ENCODE data around the gene DOCK11. TPM values are rescaled to one million over a fixed set of nuclear protein-coding genes. Genes with fewer than 3 reads are reported as not detected.

DOCK11 gene
- polyA plus RNA-seq, 1 donor from 2014 or later = 37.2 TPM

DNA sequence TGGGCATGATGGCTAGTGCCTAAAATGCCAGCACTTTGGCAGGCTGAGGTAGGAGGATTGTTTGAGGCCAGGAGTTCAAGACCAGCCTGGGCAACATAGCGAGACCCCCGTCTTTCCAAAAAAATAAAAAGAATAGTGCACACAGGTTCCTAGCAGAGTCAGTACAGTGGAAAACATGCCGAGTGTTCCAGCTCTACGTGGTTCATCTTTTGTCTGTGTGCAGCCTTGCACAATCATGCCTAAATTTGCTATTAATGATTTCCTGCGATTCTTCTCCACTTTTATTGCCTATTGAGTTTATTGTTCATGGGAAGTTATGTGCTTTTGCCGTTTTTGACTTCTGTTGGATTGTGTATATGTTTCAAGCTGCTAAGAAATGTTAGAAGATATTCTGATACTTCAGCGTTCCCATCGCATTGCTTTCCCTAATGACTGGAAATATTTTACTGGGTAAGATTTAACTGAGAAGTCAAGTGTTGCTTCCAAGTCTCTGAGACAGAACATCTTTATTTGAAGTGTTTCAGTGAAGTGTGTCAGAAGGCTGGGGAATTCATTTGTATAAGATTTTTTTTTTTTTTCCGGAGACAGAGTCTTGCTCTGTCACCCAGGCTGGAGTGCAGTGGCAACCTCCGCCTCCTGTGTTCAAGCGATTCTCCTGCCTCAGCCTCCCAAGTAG, 11.3 kb downstream of the DOCK11 start:
- no peaks in the 10 kb centered on the region for H3K9me2 ChIP-seq (ENCODE audit: insufficient read depth, low read length)
- H3K27ac ChIP-seq (ENCODE audit: low read length) = no peak overlapping the region
- H3K4me2 ChIP-seq (ENCODE audit: low read length) = no peak overlapping the region
- H3K27me3 ChIP-seq (ENCODE audit: insufficient read depth, low read depth, low read length) = no peaks in the 10 kb centered on the region
- TF ChIP-seq SMC3 (conservative IDR thresholded peaks at IDR 0.05; ENCODE audit: poor library complexity) (no peak), POLR2AphosphoS5 (IDR thresholded peaks at IDR 0.05) (no peak), MXI1 (conservative IDR thresholded peaks at IDR 0.05; ENCODE audit: poor library complexity, severe bottlenecking) (no peak)
- TF ChIP-seq, protein P1, sequence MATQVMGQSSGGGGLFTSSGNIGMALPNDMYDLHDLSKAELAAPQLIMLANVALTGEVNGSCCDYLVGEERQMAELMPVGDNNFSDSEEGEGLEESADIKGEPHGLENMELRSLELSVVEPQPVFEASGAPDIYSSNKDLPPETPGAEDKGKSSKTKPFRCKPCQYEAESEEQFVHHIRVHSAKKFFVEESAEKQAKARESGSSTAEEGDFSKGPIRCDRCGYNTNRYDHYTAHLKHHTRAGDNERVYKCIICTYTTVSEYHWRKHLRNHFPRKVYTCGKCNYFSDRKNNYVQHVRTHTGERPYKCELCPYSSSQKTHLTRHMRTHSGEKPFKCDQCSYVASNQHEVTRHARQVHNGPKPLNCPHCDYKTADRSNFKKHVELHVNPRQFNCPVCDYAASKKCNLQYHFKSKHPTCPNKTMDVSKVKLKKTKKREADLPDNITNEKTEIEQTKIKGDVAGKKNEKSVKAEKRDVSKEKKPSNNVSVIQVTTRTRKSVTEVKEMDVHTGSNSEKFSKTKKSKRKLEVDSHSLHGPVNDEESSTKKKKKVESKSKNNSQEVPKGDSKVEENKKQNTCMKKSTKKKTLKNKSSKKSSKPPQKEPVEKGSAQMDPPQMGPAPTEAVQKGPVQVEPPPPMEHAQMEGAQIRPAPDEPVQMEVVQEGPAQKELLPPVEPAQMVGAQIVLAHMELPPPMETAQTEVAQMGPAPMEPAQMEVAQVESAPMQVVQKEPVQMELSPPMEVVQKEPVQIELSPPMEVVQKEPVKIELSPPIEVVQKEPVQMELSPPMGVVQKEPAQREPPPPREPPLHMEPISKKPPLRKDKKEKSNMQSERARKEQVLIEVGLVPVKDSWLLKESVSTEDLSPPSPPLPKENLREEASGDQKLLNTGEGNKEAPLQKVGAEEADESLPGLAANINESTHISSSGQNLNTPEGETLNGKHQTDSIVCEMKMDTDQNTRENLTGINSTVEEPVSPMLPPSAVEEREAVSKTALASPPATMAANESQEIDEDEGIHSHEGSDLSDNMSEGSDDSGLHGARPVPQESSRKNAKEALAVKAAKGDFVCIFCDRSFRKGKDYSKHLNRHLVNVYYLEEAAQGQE (IDR thresholded peaks at IDR 0.05; ENCODE audit: borderline replicate concordance) = no peak
- H3F3A ChIP-seq (ENCODE audit: insufficient read depth, low read length, poor library complexity, severe bottlenecking) = no peaks in the 10 kb centered on the region
- no peaks in the 10 kb centered on the region for H3K36me3 ChIP-seq (ENCODE audit: insufficient read depth, low read length)
- H3K4me3 ChIP-seq (ENCODE audit: low read length) = no peak overlapping the region
- no peaks in the 10 kb centered on the region for H3K9me3 ChIP-seq (ENCODE audit: low read length)
- no peaks in the 10 kb centered on the region for H3K79me2 ChIP-seq (replicated peaks; ENCODE audit: insufficient read depth, low read length)
- no peak overlapping the region for H2AFZ ChIP-seq (ENCODE audit: low read depth, low read length)
- H4K20me1 ChIP-seq (ENCODE audit: insufficient read depth) = no peaks in the 10 kb centered on the region
- H3K9ac ChIP-seq (ENCODE audit: low read length) = no peak overlapping the region

DNA sequence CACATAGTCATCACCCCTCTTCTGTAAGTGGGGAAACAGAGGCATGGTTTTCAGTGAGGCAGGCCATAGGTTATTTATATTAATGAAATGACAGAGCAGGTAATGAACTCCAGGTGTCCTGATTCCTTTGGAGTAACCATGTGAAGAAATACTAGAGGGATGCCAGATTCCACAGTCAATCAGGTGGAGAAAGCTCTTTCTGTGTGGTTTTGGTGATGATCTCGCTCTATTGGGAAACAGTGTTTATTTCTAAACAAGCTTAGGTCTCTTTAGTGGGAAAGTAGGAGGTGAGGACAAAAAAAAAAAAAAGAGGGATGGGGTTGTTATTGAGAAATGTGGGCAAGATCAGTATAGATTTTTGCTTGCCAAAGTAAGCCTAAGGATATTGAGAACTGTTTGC, 12.2 kb downstream of the DOCK11 start:
- Histone ChIP-seq H3K9me2 (ENCODE audit: insufficient read depth, low read length) (no peaks in the 10 kb centered on the region), H2AFZ (ENCODE audit: low read depth, low read length) (no peak overlapping the region), H3F3A (ENCODE audit: insufficient read depth, low read length, poor library complexity, severe bottlenecking) (no peaks in the 10 kb centered on the region), H3K9me3 (ENCODE audit: low read length) (no peaks in the 10 kb centered on the region), H3K36me3 (ENCODE audit: insufficient read depth, low read length) (no peaks in the 10 kb centered on the region), H3K27ac (ENCODE audit: low read length) (no peak overlapping the region), H4K20me1 (ENCODE audit: insufficient read depth) (no peaks in the 10 kb centered on the region), H3K4me2 (ENCODE audit: low read length) (no peak overlapping the region), H3K79me2 (replicated peaks; ENCODE audit: insufficient read depth, low read length) (no peaks in the 10 kb centered on the region), H3K9ac (ENCODE audit: low read length) (no peak overlapping the region), H3K27me3 (ENCODE audit: insufficient read depth, low read depth, low read length) (no peaks in the 10 kb centered on the region), H3K4me3 (ENCODE audit: low read length) (no peak overlapping the region)
- TF ChIP-seq POLR2AphosphoS5 (IDR thresholded peaks at IDR 0.05) (no peak), EZH2 (IDR thresholded peaks at IDR 0.05; ENCODE audit: borderline replicate concordance, insufficient read depth, low read length, poor library complexity, severe bottlenecking) (no peak), MXI1 (conservative IDR thresholded peaks at IDR 0.05; ENCODE audit: poor library complexity, severe bottlenecking) (no peak), EP300 (conservative IDR thresholded peaks at IDR 0.05; ENCODE audit: poor library complexity, severe bottlenecking) (no peak), RAD21 (conservative IDR thresholded peaks at IDR 0.05) (no peak), SMC3 (conservative IDR thresholded peaks at IDR 0.05; ENCODE audit: poor library complexity) (no peak), TAF1 (IDR thresholded peaks at IDR 0.05; ENCODE audit: low read depth) (no peak)
- TF ChIP-seq, protein P2, sequence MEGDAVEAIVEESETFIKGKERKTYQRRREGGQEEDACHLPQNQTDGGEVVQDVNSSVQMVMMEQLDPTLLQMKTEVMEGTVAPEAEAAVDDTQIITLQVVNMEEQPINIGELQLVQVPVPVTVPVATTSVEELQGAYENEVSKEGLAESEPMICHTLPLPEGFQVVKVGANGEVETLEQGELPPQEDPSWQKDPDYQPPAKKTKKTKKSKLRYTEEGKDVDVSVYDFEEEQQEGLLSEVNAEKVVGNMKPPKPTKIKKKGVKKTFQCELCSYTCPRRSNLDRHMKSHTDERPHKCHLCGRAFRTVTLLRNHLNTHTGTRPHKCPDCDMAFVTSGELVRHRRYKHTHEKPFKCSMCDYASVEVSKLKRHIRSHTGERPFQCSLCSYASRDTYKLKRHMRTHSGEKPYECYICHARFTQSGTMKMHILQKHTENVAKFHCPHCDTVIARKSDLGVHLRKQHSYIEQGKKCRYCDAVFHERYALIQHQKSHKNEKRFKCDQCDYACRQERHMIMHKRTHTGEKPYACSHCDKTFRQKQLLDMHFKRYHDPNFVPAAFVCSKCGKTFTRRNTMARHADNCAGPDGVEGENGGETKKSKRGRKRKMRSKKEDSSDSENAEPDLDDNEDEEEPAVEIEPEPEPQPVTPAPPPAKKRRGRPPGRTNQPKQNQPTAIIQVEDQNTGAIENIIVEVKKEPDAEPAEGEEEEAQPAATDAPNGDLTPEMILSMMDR (IDR thresholded peaks at IDR 0.05; ENCODE audit: poor library complexity, severe bottlenecking) = no peak
- TF ChIP-seq, protein P1 (IDR thresholded peaks at IDR 0.05; ENCODE audit: borderline replicate concordance) = no peak

Measured in neural cell (in vitro differentiated cells).